HepG2 (cell line): Measurements from ENCODE around the gene SUSD2. TPM values are rescaled to one million over a fixed set of nuclear protein-coding genes. Genes with fewer than 3 reads are reported as not detected.

Source experiments
- ASH2L ChIP-seq: fragments of 300-600, 200-600 bp; sonication (generic); IDR thresholded peaks from 2 replicates; pipeline ENCODE4 v1.7.0; 2017; ENCODE audit warnings: low read depth, mild to moderate bottlenecking, moderate library complexity, mixed read lengths, low read length; ENCODE audit not compliant: insufficient read length
- FLYWCH1 ChIP-seq: sonication (generic); formaldehyde crosslinking; IDR thresholded peaks from 2 replicates; pipeline ENCODE4 v1.8.1; 2023; ENCODE audit warnings: mild to moderate bottlenecking, missing genetic modification reagents
- HDAC1 ChIP-seq: sonication (generic); formaldehyde crosslinking; IDR thresholded peaks from 2 replicates; pipeline ENCODE4 v1.5.1; 2020; ENCODE audit warnings: mild to moderate bottlenecking, missing genetic modification reagents
- MIER2 ChIP-seq: IDR thresholded peaks from 2 replicates; pipeline ENCODE4 v1.6.1; 2016; ENCODE audit warnings: missing biosample characterization, missing genetic modification reagents
- PAXIP1 ChIP-seq: sonication (generic); formaldehyde crosslinking; conservative IDR thresholded peaks from 2 replicates; pipeline ENCODE4 v1.4.0; 2020; ENCODE audit warnings: mild to moderate bottlenecking, missing genetic modification reagents, moderate library complexity
- SIN3A ChIP-seq: IDR thresholded peaks from 2 replicates; pipeline ENCODE4 v1.6.1; 2011; ENCODE audit warnings: low read depth, mild to moderate bottlenecking, control low read depth, low read length, borderline replicate concordance
- TBX3 ChIP-seq: fragments of 450-650 bp; IDR thresholded peaks from 2 replicates; pipeline ENCODE4 v1.6.1; 2017; ENCODE audit warnings: antibody characterized with exemption, mild to moderate bottlenecking, inconsistent platforms, borderline replicate concordance
- TFE3 ChIP-seq: IDR thresholded peaks from 2 replicates; pipeline ENCODE4 v1.6.1; 2016
- THAP9 ChIP-seq: sonication (generic); formaldehyde crosslinking; IDR thresholded peaks from 2 replicates; pipeline ENCODE4; 2020; ENCODE audit warnings: missing genetic modification reagents, mild to moderate bottlenecking, borderline replicate concordance
- ZNF224 ChIP-seq: sonication (generic); formaldehyde crosslinking; IDR thresholded peaks from 2 replicates; pipeline ENCODE4 v1.5.0; 2020; ENCODE audit warnings: mild to moderate bottlenecking, missing genetic modification reagents
- ZNF274 ChIP-seq: sonication (generic); formaldehyde crosslinking; IDR thresholded peaks from 2 replicates; pipeline ENCODE4 v1.5.1; 2020; ENCODE audit warnings: mild to moderate bottlenecking, missing genetic modification reagents
- ZNF574 ChIP-seq: sonication (generic); formaldehyde crosslinking; IDR thresholded peaks from 2 replicates; pipeline ENCODE4 v1.4.0; 2020; ENCODE audit warnings: missing genetic modification reagents
- polyA plus RNA-seq, 8 experiments: library from polyadenylated mRNA; depleted of rRNA in 3 of 8; stranded (reverse) in 7 of 8; unstranded in 1 of 8; fragments of >200 nt; fragmentation: Illumina TruSeq in 4 of 8; extraction: Trizol in 4 of 8; gene quantifications; 2 replicates each; pipeline versions ENCODE4 v1.2.1 to v1.2.3, GENCODE V29; 2011 to 2016; ENCODE audit warnings: low read depth in 4 of 8, missing spikeins in 1 of 8, mixed read lengths in 1 of 8; ENCODE audit not compliant: insufficient read depth in 1 of 8
- total RNA-seq, 5 experiments: library from RNA; depleted of rRNA; stranded (reverse); fragments of >200 nt; fragmentation: Illumina TruSeq; extraction: Trizol; gene quantifications; 2 replicates each; pipeline ENCODE4 v1.2.3, GENCODE V29; 2016; ENCODE audit warnings: low read depth in 1 of 5

Gene SUSD2
- total and polyA plus RNA-seq, 2 of the 13 experiments (the other 11 are each of a cell fraction or from before 2014, with no cell fraction given), result 2.1 to 11.0 TPM

GRCh38 chr22:24156913-24157821, 24.1 kb upstream of the SUSD2 start (continued):
- TF ChIP-seq THAP9 (CRISPR knock-in tag) (peak; percentile 29; the same call in 1 of the 2 replicates), FLYWCH1 (CRISPR knock-in tag) (no peak), ASH2L (peak; percentile 9), SIN3A (peak; percentile 37; the same call in 1 of the 2 replicates), TBX3 (no peak), HDAC1 (CRISPR knock-in tag) (peak; percentile 66), ZNF274 (no peak), ZNF224 (no peak), ZNF574 (CRISPR knock-in tag) (peak; percentile 55; the same call in 1 of the 2 replicates), MIER2 (CRISPR knock-in tag) (no peak), TFE3 (CRISPR knock-in tag) (no peak), PAXIP1 (CRISPR knock-in tag) (peak; percentile 49; the same call in 1 of the 2 replicates)
